HG03025 (cell line): ENCODE data around the gene KDM4C.
"Not testable (repeated sequence)": the region's sequence is repeated elsewhere in the genome, so short reads cannot be mapped to it uniquely, and the experiment has no call there.

Experiments
- ATAC-seq: cut with Tn5 transposase; IDR thresholded peaks from one replicate; pipeline ENCODE4 v1.9.1; 2021; ENCODE audit warnings: mild to moderate bottlenecking, moderate library complexity; ENCODE audit not compliant: unreplicated experiment, low FRiP score

KDM4C gene

GRCh38 chr9:6794936-6795335 lies 37.2 kb downstream of the KDM4C start:
- ATAC-seq, result no peak

GRCh38 chr9:6802926-6803325 lies 45.2 kb downstream of the KDM4C start:
- ATAC-seq, result no peak

- no peak for ATAC-seq
These were observed 47.8 kb downstream of the KDM4C start for GRCh38 chr9:6805532-6805931.

GRCh38 chr9:6806318-6806717 lies 48.5 kb downstream of the KDM4C start:
- not testable (repeated sequence) for ATAC-seq

- ATAC-seq, result not testable (repeated sequence)
These were observed 49.9 kb downstream of the KDM4C start for GRCh38 chr9:6807669-6808068.

- ATAC-seq, result no peak
These were observed 53.7 kb downstream of the KDM4C start for GRCh38 chr9:6811436-6811835.

- ATAC-seq, result no peak
These were observed 58.8 kb downstream of the KDM4C start for GRCh38 chr9:6816581-6816980.

- ATAC-seq, result no peak
These were observed 60.6 kb downstream of the KDM4C start for GRCh38 chr9:6818292-6818922.

GRCh38 chr9:6819112-6819511 lies 61.3 kb downstream of the KDM4C start:
- no peak for ATAC-seq

GRCh38 chr9:6819529-6819928 lies 61.8 kb downstream of the KDM4C start:
- no peak for ATAC-seq

GRCh38 chr9:6822696-6823095 lies 64.9 kb downstream of the KDM4C start:
- ATAC-seq, result no peak

- no peak for ATAC-seq
These were observed 69.8 kb downstream of the KDM4C start for GRCh38 chr9:6827439-6828145.

- no peak for ATAC-seq
These were observed 71.3 kb downstream of the KDM4C start for GRCh38 chr9:6829027-6829426.

- ATAC-seq, result no peak
These were observed 71.8 kb downstream of the KDM4C start for GRCh38 chr9:6829536-6829935.

GRCh38 chr9:6833518-6834192 lies 75.9 kb downstream of the KDM4C start:
- no peak for ATAC-seq

- ATAC-seq, result no peak
These were observed 76.5 kb downstream of the KDM4C start for GRCh38 chr9:6834306-6834705.

GRCh38 chr9:6838158-6838557 lies 80.4 kb downstream of the KDM4C start:
- ATAC-seq, result no peak

GRCh38 chr9:6842584-6842947 lies 84.8 kb downstream of the KDM4C start:
- no peak for ATAC-seq

- ATAC-seq, result no peak
These were observed 86.0 kb downstream of the KDM4C start for GRCh38 chr9:6843742-6844141.

GRCh38 chr9:6844267-6844666 lies 86.5 kb downstream of the KDM4C start:
- no peak for ATAC-seq

- ATAC-seq, result no peak
These were observed 87.5 kb downstream of the KDM4C start for GRCh38 chr9:6845128-6845826.
